HG02852 (cell line): Measurements from ENCODE around the gene ATXN1.
"Not testable (repeated sequence)": the region's sequence is repeated elsewhere in the genome, so short reads cannot be mapped to it uniquely, and the experiment has no call there.

ENCODE experiments used
- ATAC-seq: cut with Tn5 transposase; IDR thresholded peaks from one replicate; pipeline ENCODE4 v1.9.1; 2021; ENCODE audit warnings: mild to moderate bottlenecking, moderate library complexity; ENCODE audit not compliant: unreplicated experiment

Gene ATXN1

GRCh38 chr6:16406538-16406937 lies 354.7 kb downstream of the ATXN1 start:
- ATAC-seq: not testable (repeated sequence)

GRCh38 chr6:16405375-16405774 lies 355.9 kb downstream of the ATXN1 start:
- no peak for ATAC-seq

GRCh38 chr6:16404456-16404855 lies 356.8 kb downstream of the ATXN1 start:
- ATAC-seq: no peak

- ATAC-seq: no peak
Observed at GRCh38 chr6:16403831-16404230, 357.4 kb downstream of the ATXN1 start.

- ATAC-seq: no peak
Observed at GRCh38 chr6:16402581-16402900, 358.7 kb downstream of the ATXN1 start.

- ATAC-seq: no peak
Observed at GRCh38 chr6:16400248-16400760, 361.0 kb downstream of the ATXN1 start.

GRCh38 chr6:16399695-16400094 lies 361.6 kb downstream of the ATXN1 start:
- no peak for ATAC-seq

GRCh38 chr6:16399158-16399557 lies 362.1 kb downstream of the ATXN1 start:
- no peak for ATAC-seq

GRCh38 chr6:16398587-16398986 lies 362.7 kb downstream of the ATXN1 start:
- ATAC-seq: no peak

GRCh38 chr6:16397623-16398022 lies 363.6 kb downstream of the ATXN1 start:
- no peak for ATAC-seq

GRCh38 chr6:16396497-16397319 lies 364.6 kb downstream of the ATXN1 start:
- no peak for ATAC-seq

GRCh38 chr6:16394632-16395031 lies 366.6 kb downstream of the ATXN1 start:
- ATAC-seq: no peak

GRCh38 chr6:16393326-16393725 lies 367.9 kb downstream of the ATXN1 start:
- no peak for ATAC-seq

GRCh38 chr6:16392010-16392409 lies 369.2 kb downstream of the ATXN1 start:
- no peak for ATAC-seq

- no peak for ATAC-seq
Observed at GRCh38 chr6:16391451-16391912, 369.8 kb downstream of the ATXN1 start.

GRCh38 chr6:16390909-16391450 lies 370.3 kb downstream of the ATXN1 start:
- ATAC-seq: not testable (repeated sequence)

GRCh38 chr6:16389642-16390041 lies 371.6 kb downstream of the ATXN1 start:
- ATAC-seq: no peak

GRCh38 chr6:16388488-16388887 lies 372.8 kb downstream of the ATXN1 start:
- ATAC-seq: no peak

GRCh38 chr6:16386057-16386456 lies 375.2 kb downstream of the ATXN1 start:
- ATAC-seq: no peak

GRCh38 chr6:16383607-16384206 lies 377.6 kb downstream of the ATXN1 start:
- ATAC-seq: no peak

- not testable (repeated sequence) for ATAC-seq
Observed at GRCh38 chr6:16381968-16382367, 379.3 kb downstream of the ATXN1 start.

GRCh38 chr6:16380220-16380809 lies 380.9 kb downstream of the ATXN1 start:
- no peak for ATAC-seq
